Neutrophil (primary cell): ENCODE results near the gene KCNB1.
"Not testable (repeated sequence)": the region's sequence is repeated elsewhere in the genome, so short reads cannot be mapped to it uniquely, and the experiment has no call there.

ENCODE experiments used
- H3K27ac ChIP-seq: fragments of 200-600 bp; sonication (generic); 2 replicates; pipeline ENCODE4 v1.5.1; 2016; ENCODE audit warnings: mild to moderate bottlenecking, moderate library complexity
- H3K27me3 ChIP-seq: fragments of 200-600 bp; sonication (generic); 2 replicates; pipeline ENCODE4 v1.6.0; 2016; ENCODE audit warnings: mild to moderate bottlenecking
- H3K36me3 ChIP-seq: fragments of 200-600 bp; sonication (generic); 2 replicates; pipeline ENCODE4 v1.5.1; 2017
- H3K4me1 ChIP-seq, 2 experiments: fragments of 200-600 bp in 1 of 2; sonication (generic) in 1 of 2; 1 replicate in 1 of 2; 2 replicates in 1 of 2; pipeline versions ENCODE4 v1.5.1 to v1.6.1; 2013 to 2016; ENCODE audit warnings: low read depth in 1 of 2, low read length in 1 of 2, mild to moderate bottlenecking in 1 of 2, moderate library complexity in 1 of 2; ENCODE audit not compliant: control insufficient read depth in 1 of 2, insufficient read depth in 1 of 2
- H3K4me3 ChIP-seq, 2 experiments: fragments of 200-600 bp in 1 of 2; sonication (generic) in 1 of 2; 1 replicate in 1 of 2; 2 replicates in 1 of 2; pipeline ENCODE4 v1.5.1; 2013 to 2016; ENCODE audit warnings: low read depth in 1 of 2, low read length in 1 of 2, mild to moderate bottlenecking in 1 of 2, moderate library complexity in 1 of 2
- H3K9me3 ChIP-seq: fragments of 200-600 bp; sonication (generic); 2 replicates; pipeline ENCODE4 v1.5.1; 2016
- CTCF ChIP-seq: fragments of 200-600 bp; sonication (generic); IDR thresholded peaks from 2 replicates; pipeline ENCODE4 v1.5.1; 2016; ENCODE audit warnings: antibody characterized with exemption

KCNB1 gene

GRCh38 chr20:49412254-49412653 is 70.2 kb downstream of the KCNB1 start:
- Histone ChIP-seq H3K4me3 (no peak overlapping the region), H3K27ac (no peak overlapping the region), H3K27me3 (peaks cover 35% of the 10 kb centered on the region), H3K9me3 (no peaks in the 10 kb centered on the region), H3K4me1 (no peaks in the 10 kb centered on the region), H3K36me3 (no peaks in the 10 kb centered on the region)
- no peak for TF ChIP-seq CTCF

GRCh38 chr20:49411221-49411925 is 71.1 kb downstream of the KCNB1 start:
- H3K27ac ChIP-seq = no peak overlapping the region
- H3K4me3 ChIP-seq = no peak overlapping the region
- TF ChIP-seq CTCF = no peak
- no peaks in the 10 kb centered on the region for H3K36me3 ChIP-seq
- peaks cover 35% of the 10 kb centered on the region for H3K27me3 ChIP-seq
- H3K4me1 ChIP-seq = no peaks in the 10 kb centered on the region
- H3K9me3 ChIP-seq = no peaks in the 10 kb centered on the region

GRCh38 chr20:49409975-49410621 is 72.4 kb downstream of the KCNB1 start:
- H3K27ac ChIP-seq, H3K4me3 ChIP-seq, H3K4me1 ChIP-seq, H3K9me3 ChIP-seq, H3K36me3 ChIP-seq: not testable (repeated sequence)
- peaks cover 37% of the 10 kb centered on the region for H3K27me3 ChIP-seq

- H3K36me3 ChIP-seq = no peaks in the 10 kb centered on the region
- no peak overlapping the region for H3K4me3 ChIP-seq
Observed at GRCh38 chr20:49409302-49409974, 73.0 kb downstream of the KCNB1 start.

GRCh38 chr20:49408509-49409104 is 73.9 kb downstream of the KCNB1 start:
- Histone ChIP-seq H3K4me1 (no peaks in the 10 kb centered on the region), H3K9me3 (no peaks in the 10 kb centered on the region), H3K4me3 (no peak overlapping the region), H3K27me3 (peaks cover 37% of the 10 kb centered on the region), H3K36me3 (no peaks in the 10 kb centered on the region), H3K27ac (no peak overlapping the region)
- TF ChIP-seq CTCF = no peak

More at GRCh38 chr20:49409302-49409974, 73.0 kb downstream of the KCNB1 start:
- Histone ChIP-seq H3K4me1 (no peaks in the 10 kb centered on the region), H3K27me3 (peaks cover 38% of the 10 kb centered on the region), H3K27ac (no peak overlapping the region), H3K9me3 (no peaks in the 10 kb centered on the region)
- no peak for TF ChIP-seq CTCF
